MCF 10A (cell line): Measurements from ENCODE around the gene PSMD1. TPM values are rescaled to one million over a fixed set of nuclear protein-coding genes. Genes with fewer than 3 reads are reported as not detected.
"Not testable (repeated sequence)": the region's sequence is repeated elsewhere in the genome, so short reads cannot be mapped to it uniquely, and the experiment has no call there.

Experiments used
- BruUV-seq: library from RNA; stranded (reverse); fragments of 400-500 nt; replicated peaks from 2 replicates; lab custom pipeline; 2021; lab: Mats Ljungman, UMichigan
- CTCF ChIA-PET: fragments of 300-600 bp; sonication (Branson Sonifier 250); formaldehyde crosslinking; extraction: SDS; loops from one replicate; lab custom pipeline; 2021; ENCODE audit warnings: antibody characterized with exemption, inconsistent platforms; lab: Yijun Ruan, JAX
- POLR2A ChIA-PET: fragments of 300-600, 350-650 bp; sonication (Branson Sonifier 250); formaldehyde crosslinking; extraction: SDS; loops from one replicate; lab custom pipeline; 2020; ENCODE audit warnings: antibody characterized with exemption, inconsistent platforms; lab: Yijun Ruan, JAX
- DNase-seq: peaks from one replicate; pipeline ENCODE4 v3.0.0-alpha.2; 2018; ENCODE audit not compliant: unreplicated experiment
- H3K27ac Mint-ChIP-seq: one replicate; pipeline ENCODE4 v1.8.0; 2022; ENCODE audit warnings: mild to moderate bottlenecking, low read depth, mixed read lengths; ENCODE audit not compliant: unreplicated experiment
- H3K27me3 Mint-ChIP-seq: one replicate; pipeline ENCODE4 v1.8.0; 2022; ENCODE audit warnings: mixed read lengths; ENCODE audit not compliant: insufficient read depth, unreplicated experiment
- H3K36me3 Mint-ChIP-seq: one replicate; pipeline ENCODE4 v1.8.0; 2022; ENCODE audit warnings: mild to moderate bottlenecking, moderate library complexity, mixed read lengths; ENCODE audit not compliant: insufficient read depth, unreplicated experiment
- H3K4me1 Mint-ChIP-seq: one replicate; pipeline ENCODE4 v1.8.0; 2022; ENCODE audit warnings: mixed read lengths; ENCODE audit not compliant: insufficient read depth, unreplicated experiment
- H3K4me3 Mint-ChIP-seq: one replicate; pipeline ENCODE4 v1.8.0; 2022; ENCODE audit warnings: mild to moderate bottlenecking, moderate library complexity, mixed read lengths; ENCODE audit not compliant: unreplicated experiment
- H3K9me3 Mint-ChIP-seq: one replicate; pipeline ENCODE4 v1.8.0; 2022; ENCODE audit warnings: mixed read lengths; ENCODE audit not compliant: unreplicated experiment
- CTCF ChIP-seq: fragments of 200-600 bp; IDR thresholded peaks from one replicate; pipeline ENCODE4 v1.8.0; 2022; ENCODE audit warnings: antibody characterized with exemption, mild to moderate bottlenecking; ENCODE audit not compliant: unreplicated experiment
- intact Hi-C: fragments of 100-400 bp; cut with micrococcal nuclease; formaldehyde crosslinking; loops from 2 replicates; pipeline ENCODE4 v1.14.1; 2022
- total RNA-seq: library from RNA; stranded (reverse); gene quantifications from 2 replicates; pipeline ENCODE4 v1.2.3, GENCODE V29; 2022

PSMD1 gene
- total RNA-seq, 1 experiment from 2014 or later: 88.5 TPM

- H3K4me3 Mint-ChIP-seq: no peak overlapping the region
- no peaks in the 10 kb centered on the region for H3K9me3 Mint-ChIP-seq
- H3K27me3 Mint-ChIP-seq: peaks cover 19% of the 10 kb centered on the region
- ChIA-PET POLR2A (interaction anchor here (1.0 to 1.4 kb wide), 2 partner anchors 10 to 34 kb away, joined by 3 to 4 read pairs; no protein-coding TSS in a partner anchor), CTCF (interaction anchor here (0.7 to 1.7 kb wide), 3 partner anchors 29 to 166 kb away, joined by 3 to 5 read pairs (median 4); no protein-coding TSS in a partner anchor)
- BruUV-seq: no TSS peak
- H3K36me3 Mint-ChIP-seq: no peaks in the 10 kb centered on the region
- peaks cover 14% of the 10 kb centered on the region for H3K4me1 Mint-ChIP-seq
- intact Hi-C loops: no loop called here
- peak; percentile 37 for DNase-seq
- no peak for TF ChIP-seq CTCF
- peak overlapping the region; percentile 25 for H3K27ac Mint-ChIP-seq
Observed at GRCh38 chr2:231016566-231017230, 40.0 kb upstream of the PSMD1 start.

DNA sequence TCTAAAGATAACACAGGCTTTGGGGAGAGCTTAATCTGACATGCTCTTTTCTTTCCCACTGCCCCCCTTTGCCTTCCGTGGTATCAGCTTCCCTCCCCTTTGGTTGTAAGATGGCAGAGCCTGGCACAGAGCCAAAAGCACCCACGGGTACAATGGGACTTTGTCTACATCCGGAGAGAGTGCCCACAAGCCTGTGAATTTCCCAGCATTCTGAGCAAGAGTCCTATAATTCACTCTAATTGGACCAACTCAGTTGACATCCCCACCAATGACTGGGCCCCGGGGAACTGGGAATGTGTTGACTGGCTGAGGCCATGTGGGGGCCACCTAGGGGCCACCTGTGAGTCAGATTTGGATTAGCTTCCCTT, 39.5 kb upstream of the PSMD1 start:
- ChIA-PET CTCF (interaction anchor here (0.8 to 1.7 kb wide), 2 partner anchors 30 to 167 kb away, joined by 4 to 5 read pairs; no protein-coding TSS in a partner anchor), POLR2A (interaction anchor here (1.0 kb wide), 1 partner anchor 34 kb away, joined by 3 read pairs; no protein-coding TSS in a partner anchor)
- no TSS peak for BruUV-seq
- Mint-ChIP-seq H3K4me3 (no peak overlapping the region), H3K36me3 (no peaks in the 10 kb centered on the region), H3K27me3 (peaks cover 14% of the 10 kb centered on the region), H3K9me3 (no peaks in the 10 kb centered on the region), H3K4me1 (peaks cover 14% of the 10 kb centered on the region), H3K27ac (peak overlapping the region; percentile 25)
- DNase-seq: no peak
- intact Hi-C loops: no loop called here
- no peak for TF ChIP-seq CTCF

- no peak for TF ChIP-seq CTCF
- peaks cover 10% of the 10 kb centered on the region for H3K4me1 Mint-ChIP-seq
- intact Hi-C loops: no loop called here
- DNase-seq: no peak
- no peaks in the 10 kb centered on the region for H3K36me3 Mint-ChIP-seq
- H3K4me3 Mint-ChIP-seq: no peak overlapping the region
- no TSS peak for BruUV-seq
- ChIA-PET POLR2A (no interaction called here), CTCF (interaction anchor here (1.7 kb wide), 1 partner anchor 31 kb away, joined by 4 read pairs; no protein-coding TSS in a partner anchor)
- H3K27me3 Mint-ChIP-seq: peaks cover 8% of the 10 kb centered on the region
- no peak overlapping the region for H3K27ac Mint-ChIP-seq
- H3K9me3 Mint-ChIP-seq: no peaks in the 10 kb centered on the region
Observed at GRCh38 chr2:231018184-231018583, 38.5 kb upstream of the PSMD1 start.

DNA sequence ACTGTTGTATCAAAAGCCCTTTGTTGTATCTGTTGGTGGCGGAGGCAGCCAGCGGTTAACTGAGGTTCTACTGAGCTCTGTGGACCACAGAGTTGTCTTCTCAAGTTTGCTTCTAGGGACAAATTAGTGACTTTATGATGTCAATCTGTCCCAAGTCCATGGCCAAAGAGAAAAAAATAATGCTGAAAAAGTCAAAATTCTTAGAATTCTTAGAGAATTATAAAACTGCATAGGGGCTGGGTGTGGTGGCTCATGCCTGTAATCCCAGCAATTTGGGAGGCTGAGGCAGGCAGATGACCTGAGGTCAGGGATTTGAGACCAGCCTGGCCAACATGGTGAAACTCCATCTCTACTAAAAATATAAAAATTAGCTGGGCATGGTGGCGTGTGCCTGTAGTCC, 31.6 kb upstream of the PSMD1 start:
- CTCF ChIA-PET, H3K9me3 Mint-ChIP-seq, intact Hi-C loops, DNase-seq, H3K4me3 Mint-ChIP-seq, H3K27ac Mint-ChIP-seq, H3K4me1 Mint-ChIP-seq, BruUV-seq, H3K36me3 Mint-ChIP-seq: not testable (repeated sequence)
- POLR2A ChIA-PET: interaction anchor here (0.6 kb wide), 1 partner anchor 176 kb away, joined by 3 read pairs; no protein-coding TSS in a partner anchor
- peaks cover 11% of the 10 kb centered on the region for H3K27me3 Mint-ChIP-seq
